Testis (tissue), 2 donors: ENCODE measurements around the gene TNFRSF4.

ENCODE experiments used
- CTCF ChIP-seq, 3 experiments: fragments of 450-650 bp in 2 of 3; fragments of 200-600 bp in 1 of 3; sonication (generic) in 1 of 3; IDR thresholded peaks; one replicate each; pipeline ENCODE4 v1.5.1; 2016 to 2019; ENCODE audit warnings: antibody characterized with exemption in 3 of 3, mild to moderate bottlenecking in 2 of 3, moderate library complexity in 1 of 3
- POLR2A ChIP-seq: fragments of 450-650 bp; IDR thresholded peaks from one replicate; pipeline ENCODE4 v1.6.1; 2017; ENCODE audit warnings: antibody characterized with exemption, mild to moderate bottlenecking, moderate library complexity

- TF ChIP-seq CTCF (IDR thresholded peaks at IDR 0.05) (no peak), POLR2A (no peak)
Observed at GRCh38 chr1:1239227-1239613, 25.3 kb upstream of the TNFRSF4 start.
